SIG-M5 treated with dmso at 0.1 percent for 504 hours (cell line): ENCODE results near the gene ARID5A.
A peak's percentile ranks its signal among the peaks of the same experiment; 100 is the strongest.
"Not testable (repeated sequence)": the region's sequence is repeated elsewhere in the genome, so short reads cannot be mapped to it uniquely, and the experiment has no call there.

Experiments used
- DNase-seq: peaks from one replicate; lab custom pipeline; 2025; ENCODE audit not compliant: unreplicated experiment; lab: John Stamatoyannopoulos, UW

ARID5A gene

DNA sequence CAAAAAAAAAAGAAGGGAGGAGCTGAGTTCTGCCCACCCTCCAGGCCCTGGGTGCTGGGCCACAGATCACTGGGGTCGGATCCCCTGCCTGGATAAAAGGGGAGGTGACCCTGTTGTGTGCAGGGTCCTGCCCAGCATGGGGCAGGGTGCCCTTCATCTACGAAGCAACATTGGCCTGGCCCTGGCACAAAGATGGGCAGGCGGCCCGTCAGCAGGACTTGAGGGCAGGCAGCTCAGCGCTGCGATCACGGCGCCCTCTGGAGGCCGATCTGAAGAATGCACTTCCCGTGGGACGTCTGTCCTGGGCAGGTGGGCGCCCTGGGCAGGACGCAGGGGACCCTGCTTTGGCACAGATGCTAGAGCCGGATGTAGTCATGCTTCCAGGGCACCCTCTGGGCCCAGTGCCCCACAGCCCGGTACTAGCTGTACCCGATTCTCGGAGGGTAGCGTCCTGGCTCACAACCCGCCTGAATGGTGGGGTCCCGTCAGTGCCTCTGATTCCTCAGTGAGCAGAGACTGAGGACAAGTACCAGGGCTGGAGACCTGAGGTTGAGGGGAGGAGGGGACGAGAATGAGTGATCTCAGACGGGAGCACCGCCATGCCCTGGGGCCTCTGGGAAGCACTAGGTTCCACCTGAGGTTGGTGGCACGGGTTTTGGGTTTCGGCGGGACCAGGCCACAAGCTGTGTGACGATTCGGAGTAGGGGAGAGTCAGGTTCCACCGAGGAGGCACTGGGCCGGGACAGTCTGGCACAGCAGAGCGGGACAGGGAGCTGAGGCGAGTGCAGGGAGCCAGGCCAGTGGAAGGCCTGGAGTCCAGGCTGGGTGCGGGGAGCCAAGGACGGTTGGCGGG, 18.0 kb downstream of the ARID5A start:
- peak; percentile 15 for DNase-seq

DNA sequence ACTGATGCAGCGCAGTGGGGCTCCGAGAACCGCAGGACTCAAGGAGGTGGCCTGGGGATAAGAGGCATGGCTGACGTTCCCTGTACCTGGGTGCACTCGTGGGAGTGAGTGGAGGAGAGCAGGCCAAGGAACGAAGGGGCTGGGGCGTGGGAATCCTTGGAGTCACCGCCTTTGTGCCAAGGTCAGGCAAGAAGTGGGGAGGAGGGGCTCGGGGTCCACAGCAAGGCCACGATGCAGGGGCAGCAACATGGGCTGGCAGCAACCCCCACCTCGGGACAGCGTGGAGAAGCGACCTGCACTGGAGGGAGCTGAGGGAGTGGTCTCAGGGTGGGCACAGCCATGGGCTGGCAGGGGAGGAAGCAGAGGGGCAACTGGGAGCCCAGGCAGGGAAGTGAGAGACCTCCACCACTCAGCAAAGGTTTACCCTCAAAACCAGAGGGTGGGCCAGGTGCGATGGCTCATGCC, 18.6 kb downstream of the ARID5A start:
- DNase-seq, result no peak

DNA sequence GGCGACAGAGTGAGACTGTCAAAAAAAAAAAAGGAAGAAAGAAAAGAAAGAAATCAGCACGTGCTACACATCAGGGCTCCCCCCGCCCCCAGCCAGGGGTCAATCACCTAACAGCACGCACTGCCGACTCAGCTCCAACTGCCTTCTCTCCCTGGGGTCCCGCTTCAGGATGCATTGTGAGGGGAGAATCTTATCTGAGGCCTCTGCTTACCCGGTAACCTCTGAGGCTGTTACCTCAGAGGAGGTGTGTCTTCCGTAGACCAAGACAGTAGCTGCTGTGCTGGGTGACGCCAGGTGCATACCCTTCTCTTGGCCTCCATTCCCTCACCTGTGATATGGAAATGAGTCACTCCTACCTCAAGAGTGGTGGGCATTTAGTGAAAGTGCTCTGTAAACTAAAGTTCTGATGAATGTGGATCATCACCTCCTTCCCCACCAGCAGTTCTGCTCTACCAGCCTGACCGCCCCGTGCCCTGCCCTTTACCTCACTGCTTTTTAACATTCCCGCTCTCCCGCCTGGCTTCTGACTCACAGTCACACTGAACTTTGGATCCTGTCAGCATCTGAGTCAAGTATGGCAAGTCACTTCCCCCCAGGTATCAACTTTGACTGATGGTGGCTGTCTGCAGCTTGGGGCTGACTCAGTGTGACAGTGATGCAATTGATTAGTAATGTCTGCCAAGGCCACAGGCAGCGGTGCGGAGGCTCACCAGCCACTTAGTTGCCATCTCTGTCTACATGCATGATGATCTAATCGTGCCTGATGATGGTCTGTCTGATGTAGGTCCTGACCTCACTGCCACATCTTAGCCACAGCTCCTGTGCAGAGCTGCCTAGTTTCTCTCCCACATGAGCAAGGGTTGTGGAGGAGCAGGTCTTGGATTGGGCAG, 20.1 kb downstream of the ARID5A start:
- DNase-seq, result peak; percentile 66

DNA sequence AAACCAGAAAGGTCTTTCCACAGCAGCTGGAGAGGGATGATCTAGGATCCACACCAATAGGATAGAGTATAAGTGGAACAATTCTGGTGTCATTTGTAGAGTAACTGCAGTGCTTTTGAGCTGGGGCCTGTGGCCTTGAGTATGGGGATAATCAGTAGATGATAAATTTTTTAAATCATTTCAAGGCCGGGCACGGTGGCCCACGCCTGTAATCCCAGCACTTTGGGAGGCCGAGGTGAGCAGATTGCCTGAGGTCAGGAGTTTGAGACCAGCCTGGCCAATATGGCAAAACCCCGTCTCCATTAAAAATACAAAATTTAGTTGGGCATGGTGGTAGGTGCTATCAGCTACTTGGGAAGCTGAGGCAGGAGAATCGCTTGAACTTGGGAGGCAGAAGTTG, 20.9 kb downstream of the ARID5A start:
- not testable (repeated sequence) for DNase-seq

DNA sequence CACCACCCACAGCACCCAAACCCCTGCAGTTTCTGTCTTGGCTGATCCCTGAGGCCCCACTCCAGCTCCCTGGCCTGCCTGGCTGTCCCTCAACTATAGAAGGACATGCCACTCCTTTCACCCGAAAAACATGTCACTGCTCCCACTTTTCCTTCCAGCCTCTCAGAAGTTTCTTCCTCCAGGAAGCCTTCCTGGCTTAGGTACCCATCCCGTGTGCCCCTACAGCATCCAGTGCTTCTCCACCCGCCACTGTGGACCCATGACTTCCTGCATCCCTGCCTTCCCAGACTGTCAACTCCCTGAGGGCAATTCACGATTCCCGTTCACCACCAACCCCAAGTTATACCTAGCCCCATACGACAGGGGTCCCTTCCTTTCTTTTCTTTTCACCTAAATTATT, 21.5 kb downstream of the ARID5A start:
- DNase-seq, result no peak

DNA sequence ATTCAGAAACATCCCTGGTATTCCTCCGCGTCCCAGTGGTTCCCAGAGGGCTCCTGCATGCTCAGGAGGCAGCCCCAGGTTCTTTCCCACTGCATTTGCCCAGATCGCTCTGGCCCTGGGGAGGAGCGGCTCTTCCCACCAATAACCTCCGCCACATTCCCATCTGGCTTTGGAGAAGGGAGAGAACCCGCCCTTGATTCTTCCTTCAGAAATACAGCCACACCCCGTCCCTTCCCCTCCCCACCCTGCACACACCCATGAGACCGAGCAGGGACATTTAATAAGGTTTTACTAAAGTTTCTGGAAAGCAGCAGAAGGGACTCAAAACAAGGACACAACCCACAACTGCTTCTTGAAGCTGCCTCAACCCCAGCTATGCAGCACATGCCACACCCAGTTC, 21.9 kb downstream of the ARID5A start:
- DNase-seq, result no peak

DNA sequence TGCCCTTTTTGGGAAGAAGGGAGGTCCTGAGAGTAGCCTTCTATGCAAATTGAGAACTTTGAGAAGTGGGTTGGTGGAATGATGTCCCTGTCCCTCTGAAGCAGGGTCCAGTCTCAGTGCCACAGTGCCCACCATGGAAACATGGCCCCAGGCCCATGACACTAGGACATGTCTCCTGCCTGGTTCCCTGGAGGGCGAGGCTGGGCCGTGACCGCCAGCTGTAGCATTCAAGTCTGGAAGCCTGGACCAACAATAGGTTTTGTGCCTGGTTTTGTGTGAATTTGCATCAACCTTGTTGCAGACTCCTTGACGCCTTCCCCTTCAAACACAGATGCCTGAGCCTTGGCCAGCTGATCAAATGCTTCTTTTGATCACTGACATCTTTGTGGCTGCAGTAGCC, 27.5 kb downstream of the ARID5A start:
- no peak for DNase-seq

DNA sequence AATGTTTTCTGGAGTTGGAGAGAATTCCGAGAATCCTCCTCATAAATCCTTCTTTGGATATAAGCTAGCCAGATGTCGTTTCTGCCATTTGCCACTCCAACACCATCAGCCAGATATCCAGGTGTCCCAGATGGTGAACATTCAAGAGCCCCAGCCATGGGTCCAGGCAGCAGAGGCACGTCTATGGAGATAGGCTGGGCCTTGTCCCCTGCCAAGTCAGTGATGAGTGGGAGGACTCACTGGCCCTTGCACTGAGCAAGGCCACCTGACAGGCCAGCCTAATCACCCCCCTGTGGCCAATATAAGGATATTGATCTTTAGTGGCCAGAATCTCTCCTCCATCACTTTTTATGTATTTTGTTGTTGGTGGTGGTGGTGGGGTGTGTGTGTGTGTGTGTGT, 28.0 kb downstream of the ARID5A start:
- DNase-seq, result no peak

DNA sequence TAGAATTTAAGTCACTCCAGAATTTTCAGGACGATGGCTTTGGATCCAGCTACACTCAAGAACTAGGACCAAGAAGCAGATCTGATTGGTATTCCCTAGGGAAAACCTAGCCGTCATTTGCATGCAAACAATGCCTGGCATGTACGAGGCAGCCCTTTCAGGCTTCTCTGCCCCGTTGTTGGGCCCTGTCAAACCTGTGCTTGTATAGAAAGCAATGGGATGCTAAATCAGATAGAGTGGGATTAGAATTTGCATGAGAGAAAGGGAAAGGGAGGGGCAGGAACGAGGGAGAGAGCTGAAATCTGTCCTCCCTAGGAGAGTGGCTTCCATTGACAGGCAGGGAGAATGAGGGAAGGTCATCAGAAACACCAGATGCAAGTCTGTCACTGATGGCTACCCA, 28.6 kb downstream of the ARID5A start:
- DNase-seq, result no peak

DNA sequence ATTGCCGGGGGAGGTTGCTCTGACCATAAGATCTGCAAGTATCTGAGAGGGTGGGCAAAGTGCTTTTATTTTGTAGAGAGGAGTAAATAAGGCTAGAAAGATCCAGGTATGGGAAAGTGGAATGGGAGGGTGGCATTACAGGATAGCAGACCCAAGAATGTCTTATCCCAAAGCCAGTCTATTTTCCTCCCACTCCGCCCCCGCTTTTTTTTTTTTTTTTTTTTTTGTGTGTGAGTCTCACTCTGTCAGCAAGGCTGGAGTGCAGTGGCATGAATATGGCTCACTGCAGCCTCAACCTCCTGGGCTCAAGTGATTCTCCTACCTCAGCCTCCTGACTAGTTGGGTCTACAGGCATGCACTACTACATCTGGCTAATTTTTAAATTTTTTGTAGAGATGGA, 31.5 kb downstream of the ARID5A start:
- DNase-seq, result no peak

DNA sequence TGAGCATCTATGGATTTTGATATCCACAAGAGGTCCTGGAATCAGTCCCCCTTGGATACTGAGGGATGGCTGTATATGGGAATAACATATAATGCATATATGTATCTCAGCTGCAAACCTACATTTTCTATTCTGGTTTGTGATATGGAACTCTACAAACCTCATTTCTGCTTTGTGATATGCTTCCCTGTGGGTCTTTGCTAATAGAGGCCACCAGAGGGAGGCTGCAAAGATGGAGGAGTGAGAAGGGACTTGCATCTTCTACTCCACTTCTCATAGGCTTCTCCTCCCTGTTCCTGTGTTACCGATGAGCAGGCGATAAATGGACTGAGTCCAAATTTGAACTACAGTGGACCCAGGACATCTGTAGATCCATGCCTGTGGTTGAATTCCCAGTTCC, 37.8 kb downstream of the ARID5A start:
- no peak for DNase-seq

DNA sequence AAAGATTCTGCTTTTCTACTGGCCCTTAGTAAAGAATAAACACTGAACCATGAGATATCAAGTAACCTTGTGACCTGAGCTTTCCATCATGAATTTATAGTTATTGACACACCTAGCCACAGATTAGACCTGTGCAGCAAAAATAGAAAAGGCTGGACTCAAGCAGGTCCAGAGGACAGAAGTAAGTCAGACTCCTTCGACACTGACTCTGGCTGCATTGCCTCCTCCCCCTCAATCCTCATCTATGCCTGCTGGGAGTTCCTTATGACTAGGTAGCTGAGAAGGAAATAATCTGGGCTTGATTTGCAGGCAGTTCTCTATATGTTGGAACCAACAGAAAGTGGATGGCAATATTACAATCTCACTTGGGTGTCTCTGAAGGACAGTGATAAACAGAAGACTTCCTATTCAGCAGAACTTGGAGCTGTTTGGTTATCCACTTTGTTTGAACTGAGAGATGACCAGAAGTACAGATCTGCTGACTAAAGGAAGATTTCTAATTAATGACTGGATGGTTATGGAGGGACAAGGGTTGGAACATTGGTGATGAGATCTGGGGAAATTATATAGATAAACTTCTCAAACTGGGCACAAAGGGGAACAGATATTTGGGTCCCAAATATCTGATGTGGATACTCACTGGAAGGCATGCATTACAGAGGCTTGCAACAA, 39.4 kb downstream of the ARID5A start:
- DNase-seq, result no peak

DNA sequence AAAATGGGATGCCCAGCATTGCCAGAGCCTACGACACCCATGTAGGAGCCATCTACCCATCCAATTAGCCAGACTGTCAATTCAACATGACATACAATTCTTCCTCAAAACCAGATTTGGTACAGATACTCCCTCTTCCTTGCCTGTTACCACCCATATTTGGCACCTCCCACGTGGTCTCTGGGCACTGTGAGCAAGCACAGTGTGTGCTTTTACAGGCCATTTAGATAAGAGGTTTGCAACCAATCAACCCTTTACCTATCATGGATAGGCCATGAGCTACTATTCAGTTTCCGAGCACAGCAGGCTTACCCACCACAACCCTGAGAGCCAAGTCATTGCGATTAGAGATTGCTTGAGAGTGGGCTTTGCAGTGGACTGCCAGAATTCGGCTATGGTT, 40.9 kb downstream of the ARID5A start:
- DNase-seq, result no peak

DNA sequence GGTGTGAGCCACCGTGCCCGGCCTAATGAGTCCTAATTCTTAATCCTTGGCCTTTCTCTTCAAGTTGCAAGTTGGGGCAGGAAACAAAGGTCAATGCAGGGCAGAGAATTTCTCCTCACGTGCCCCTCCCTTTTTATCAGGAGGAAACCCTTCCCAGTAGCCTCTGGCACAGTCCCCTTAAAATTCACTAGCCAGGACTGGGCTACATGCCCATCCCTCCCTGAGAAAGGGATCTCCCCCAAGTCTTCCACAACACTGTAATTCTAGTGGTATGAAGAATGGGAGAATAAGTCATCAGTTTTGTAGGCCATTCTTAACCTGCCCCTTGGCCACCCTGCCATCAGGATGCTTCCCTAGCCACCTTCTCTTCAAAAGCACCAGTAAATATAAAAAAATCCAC, 42.2 kb downstream of the ARID5A start:
- DNase-seq, result no peak

DNA sequence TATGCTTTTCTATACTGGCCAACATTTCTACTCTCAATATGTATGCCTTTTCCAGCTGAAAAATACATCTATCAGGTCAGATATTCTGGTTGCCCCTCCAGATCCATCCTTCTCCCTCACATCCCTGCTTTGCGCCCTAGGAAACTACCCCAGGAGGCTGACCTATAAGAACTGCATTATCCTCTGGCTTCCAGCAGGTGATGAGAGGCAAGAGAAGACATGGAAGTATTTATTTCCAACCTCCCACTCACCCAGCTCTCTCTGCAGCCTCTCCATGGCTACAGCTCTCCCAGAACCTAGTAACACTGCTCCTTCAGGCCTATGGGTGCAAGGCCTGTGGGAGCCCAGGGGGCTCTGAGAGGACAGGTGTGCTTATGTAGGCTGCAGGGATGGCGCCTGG, 42.9 kb downstream of the ARID5A start:
- DNase-seq, result no peak

DNA sequence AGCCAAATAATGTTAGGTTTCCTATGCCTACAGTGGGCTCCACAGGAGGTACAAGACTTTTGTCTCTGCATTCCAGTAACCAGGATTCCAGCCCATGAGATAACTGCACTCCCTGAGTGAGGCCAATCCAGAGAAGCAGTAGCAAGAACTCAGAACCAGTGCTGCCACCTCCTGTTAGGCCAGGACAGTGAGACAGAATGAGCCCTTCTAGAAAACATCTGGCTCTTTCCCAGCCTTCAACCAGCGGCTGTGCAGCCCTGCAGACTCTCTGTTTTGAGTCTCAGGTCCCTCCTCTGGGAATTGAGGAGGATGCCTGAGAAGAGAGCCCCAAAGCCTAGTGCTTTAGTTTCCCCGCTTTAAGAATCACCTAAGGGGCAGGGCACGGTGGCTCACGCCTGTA, 44.2 kb downstream of the ARID5A start:
- DNase-seq, result peak; percentile 14

DNA sequence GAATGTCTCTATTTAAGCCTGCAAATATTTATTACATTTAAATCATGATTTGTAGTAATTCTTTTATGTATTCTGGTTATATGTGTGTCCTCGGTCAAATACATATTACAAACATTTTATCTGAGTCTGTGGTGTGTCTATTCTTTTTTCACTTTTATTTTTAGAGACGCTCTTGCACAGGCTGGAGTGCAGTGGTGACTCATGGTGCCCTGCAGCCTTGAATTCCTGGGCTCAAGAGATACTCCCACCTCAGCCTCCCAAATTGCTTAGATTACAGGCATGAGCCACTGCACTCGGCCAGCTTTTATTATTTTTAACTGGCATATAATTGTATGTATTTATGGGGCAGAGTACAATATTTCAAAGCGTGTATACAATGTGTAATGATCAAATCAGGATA, 47.5 kb downstream of the ARID5A start:
- DNase-seq, result no peak

DNA sequence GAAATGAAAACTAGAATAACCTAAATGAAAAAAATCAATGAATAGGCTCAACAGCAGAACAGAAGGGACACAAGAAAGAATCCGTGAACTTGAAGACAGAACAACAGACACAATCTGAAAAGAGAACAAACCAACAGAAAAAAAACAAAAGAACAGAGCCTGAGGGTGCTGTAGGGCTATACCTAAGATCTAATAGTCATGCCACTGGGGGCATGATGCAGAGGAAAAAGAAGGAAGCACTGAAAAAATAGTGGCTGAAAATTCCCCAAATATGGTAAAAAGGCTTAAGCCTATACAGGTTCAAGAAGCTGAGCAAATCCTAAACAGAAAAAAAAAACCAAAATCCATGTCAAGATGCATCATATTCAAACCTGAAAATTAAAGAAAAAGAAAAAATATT, 51.3 kb downstream of the ARID5A start:
- no peak for DNase-seq

DNA sequence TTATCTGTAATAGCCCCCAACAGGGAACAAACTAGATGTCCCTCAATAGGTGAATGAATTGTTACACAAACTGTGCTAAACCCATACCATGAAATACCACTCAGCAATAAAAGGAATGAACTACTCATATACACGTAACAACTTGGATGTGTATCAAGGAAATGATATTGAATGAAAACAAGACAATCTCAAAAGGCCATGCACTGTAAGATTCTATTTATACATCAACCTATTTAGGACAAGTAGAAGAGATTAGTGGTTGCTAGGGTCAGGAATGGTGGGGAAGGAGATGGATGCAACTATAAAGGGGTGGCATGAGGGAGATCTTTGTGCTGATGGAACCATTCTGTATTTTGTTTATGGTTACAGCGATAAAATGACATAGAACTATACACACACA, 54.5 kb downstream of the ARID5A start:
- DNase-seq, result no peak

DNA sequence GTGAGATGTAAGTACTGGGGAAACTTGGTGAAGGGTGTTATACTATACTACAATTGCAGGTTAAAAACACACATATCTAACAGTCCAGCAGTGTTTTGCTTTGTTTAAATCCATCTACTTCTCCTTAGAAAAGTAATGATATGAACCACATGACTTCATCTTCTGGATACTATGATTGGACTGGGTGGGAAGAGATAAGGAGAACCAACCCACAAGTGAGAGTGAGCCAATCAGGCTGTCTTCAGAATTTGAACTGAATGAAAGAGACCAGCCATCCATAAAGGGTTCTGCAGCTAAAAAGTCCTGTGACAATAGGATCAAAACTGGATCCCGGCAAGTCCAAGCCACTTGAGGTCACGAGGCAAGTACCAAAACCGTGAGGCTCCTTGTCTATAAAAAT, 54.9 kb downstream of the ARID5A start:
- DNase-seq, result no peak

DNA sequence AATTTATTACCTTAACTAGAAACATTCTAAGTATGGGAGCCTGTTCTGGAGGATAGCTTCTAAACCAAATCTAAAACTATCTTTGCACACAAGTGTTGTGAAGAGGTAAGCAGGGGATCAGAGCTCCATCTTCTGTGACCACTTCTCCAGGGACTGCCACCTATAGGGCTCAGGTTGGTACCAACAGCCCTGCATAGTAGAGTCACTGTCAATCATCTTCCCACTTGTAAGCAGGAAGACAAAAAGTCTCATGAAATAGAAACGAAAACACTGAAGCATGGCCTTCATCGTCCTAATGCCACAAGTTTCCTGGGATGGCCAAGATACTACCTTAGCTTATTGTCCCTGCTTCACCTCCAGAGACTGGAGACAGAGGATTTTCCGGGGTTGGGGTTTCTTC, 57.7 kb downstream of the ARID5A start:
- DNase-seq, result no peak
